ENCODE data around the gene TENM3.
"Not testable (repeated sequence)": the region's sequence is repeated elsewhere in the genome, so short reads cannot be mapped to it uniquely, and the experiment has no call there.

Gene TENM3

GRCh38 chr4:182385897-182386296 is 142.7 kb downstream of the TENM3 start:
- Histone ChIP-seq H3K36me3 (ENCODE audit: control insufficient read depth, low read length) (no peaks in the 10 kb centered on the region), H3K27me3 (ENCODE audit: control insufficient read depth, low read length) (no peaks in the 10 kb centered on the region), H3K4me1 (ENCODE audit: control insufficient read depth, low read length) (no peaks in the 10 kb centered on the region), H3K27ac (ENCODE audit: low read depth, low read length) (no peak overlapping the region), H3K79me2 (ENCODE audit: control insufficient read depth, low read length) (no peaks in the 10 kb centered on the region), H4K20me1 (ENCODE audit: control insufficient read depth, insufficient read depth, low read depth, low read length) (no peaks in the 10 kb centered on the region), H3K4me2 (ENCODE audit: low read length) (no peak overlapping the region), H3K4me3 (ENCODE audit: low read length) (no peak overlapping the region), H3K9me3 (ENCODE audit: control insufficient read depth, insufficient read depth, low read length) (no peaks in the 10 kb centered on the region), H3K9me2 (replicated peaks; ENCODE audit: control insufficient read depth, low read length) (no peaks in the 10 kb centered on the region), H3F3A (ENCODE audit: control insufficient read depth, insufficient read depth) (no peaks in the 10 kb centered on the region)
- TF ChIP-seq EZH2phosphoT487 (IDR thresholded peaks at IDR 0.05; ENCODE audit: borderline replicate concordance, low read length) (no peak), CTCF (IDR thresholded peaks at IDR 0.05; ENCODE audit: low read depth, low read length, poor library complexity, severe bottlenecking) (no peak)

- not testable (repeated sequence) for H3F3A ChIP-seq (ENCODE audit: control insufficient read depth, insufficient read depth); H3K27ac ChIP-seq (ENCODE audit: low read depth, low read length); H3K4me3 ChIP-seq (ENCODE audit: low read length); H3K4me2 ChIP-seq (ENCODE audit: low read length); H3K36me3 ChIP-seq (ENCODE audit: control insufficient read depth, low read length); H3K9me2 ChIP-seq (replicated peaks; ENCODE audit: control insufficient read depth, low read length); H4K20me1 ChIP-seq (ENCODE audit: control insufficient read depth, insufficient read depth, low read depth, low read length); H3K27me3 ChIP-seq (ENCODE audit: control insufficient read depth, low read length); H3K9me3 ChIP-seq (ENCODE audit: control insufficient read depth, insufficient read depth, low read length); H3K79me2 ChIP-seq (ENCODE audit: control insufficient read depth, low read length); H3K4me1 ChIP-seq (ENCODE audit: control insufficient read depth, low read length)
These were observed 143.4 kb downstream of the TENM3 start for GRCh38 chr4:182386576-182386975.

GRCh38 chr4:182391111-182391684 is 148.0 kb downstream of the TENM3 start:
- Histone ChIP-seq H3K27ac (ENCODE audit: low read depth, low read length) (no peak overlapping the region), H3K4me1 (ENCODE audit: control insufficient read depth, low read length) (no peaks in the 10 kb centered on the region), H3K79me2 (ENCODE audit: control insufficient read depth, low read length) (no peaks in the 10 kb centered on the region), H3F3A (ENCODE audit: control insufficient read depth, insufficient read depth) (no peaks in the 10 kb centered on the region), H3K4me2 (ENCODE audit: low read length) (no peak overlapping the region), H3K9me2 (replicated peaks; ENCODE audit: control insufficient read depth, low read length) (no peaks in the 10 kb centered on the region), H3K27me3 (ENCODE audit: control insufficient read depth, low read length) (no peaks in the 10 kb centered on the region), H3K9me3 (ENCODE audit: control insufficient read depth, insufficient read depth, low read length) (no peaks in the 10 kb centered on the region), H3K4me3 (ENCODE audit: low read length) (no peak overlapping the region), H4K20me1 (ENCODE audit: control insufficient read depth, insufficient read depth, low read depth, low read length) (no peaks in the 10 kb centered on the region), H3K36me3 (ENCODE audit: control insufficient read depth, low read length) (no peaks in the 10 kb centered on the region)
- TF ChIP-seq EZH2phosphoT487 (IDR thresholded peaks at IDR 0.05; ENCODE audit: borderline replicate concordance, low read length) (no peak), CTCF (IDR thresholded peaks at IDR 0.05; ENCODE audit: low read depth, low read length, poor library complexity, severe bottlenecking) (no peak)

GRCh38 chr4:182394181-182394580 is 151.0 kb downstream of the TENM3 start:
- Histone ChIP-seq H3K36me3 (ENCODE audit: control insufficient read depth, low read length) (no peaks in the 10 kb centered on the region), H3K27ac (ENCODE audit: low read depth, low read length) (no peak overlapping the region), H3K27me3 (ENCODE audit: control insufficient read depth, low read length) (no peaks in the 10 kb centered on the region), H3K9me3 (ENCODE audit: control insufficient read depth, insufficient read depth, low read length) (no peaks in the 10 kb centered on the region), H3K79me2 (ENCODE audit: control insufficient read depth, low read length) (no peaks in the 10 kb centered on the region), H4K20me1 (ENCODE audit: control insufficient read depth, insufficient read depth, low read depth, low read length) (no peaks in the 10 kb centered on the region), H3K9me2 (replicated peaks; ENCODE audit: control insufficient read depth, low read length) (no peaks in the 10 kb centered on the region), H3K4me2 (ENCODE audit: low read length) (no peak overlapping the region), H3K4me3 (ENCODE audit: low read length) (no peak overlapping the region), H3F3A (ENCODE audit: control insufficient read depth, insufficient read depth) (no peaks in the 10 kb centered on the region), H3K4me1 (ENCODE audit: control insufficient read depth, low read length) (no peaks in the 10 kb centered on the region)
- TF ChIP-seq CTCF (IDR thresholded peaks at IDR 0.05; ENCODE audit: low read depth, low read length, poor library complexity, severe bottlenecking) (no peak), EZH2phosphoT487 (IDR thresholded peaks at IDR 0.05; ENCODE audit: borderline replicate concordance, low read length) (no peak)
